Smooth muscle cell (in vitro differentiated cells): ENCODE results near the gene MAP2K5. TPM values are rescaled to one million over a fixed set of nuclear protein-coding genes. Genes with fewer than 3 reads are reported as not detected.

Experiments used
- DNase-seq: peaks from one replicate; lab custom pipeline; 2025; ENCODE audit not compliant: unreplicated experiment; lab: John Stamatoyannopoulos, UW
- H2AFZ ChIP-seq: fragments of 200-600 bp; sonication (generic); 2 replicates; pipeline ENCODE4 v1.6.0; 2016; ENCODE audit warnings: antibody characterized with exemption, low read depth, mild to moderate bottlenecking
- H3F3A ChIP-seq: fragments of 200-600 bp; sonication (generic); 2 replicates; pipeline ENCODE4 v1.6.0; 2017; ENCODE audit warnings: antibody characterized with exemption, low read depth
- H3K27ac ChIP-seq: fragments of 200-600 bp; sonication (generic); 2 replicates; pipeline ENCODE4 v1.5.1; 2016; ENCODE audit warnings: low read depth, mild to moderate bottlenecking
- H3K27me3 ChIP-seq: fragments of 200-600 bp; sonication (generic); 2 replicates; pipeline ENCODE4 v1.6.1; 2016; ENCODE audit warnings: low read depth, mild to moderate bottlenecking
- H3K36me3 ChIP-seq: fragments of 200-600 bp; sonication (generic); 2 replicates; pipeline ENCODE4 v1.5.1; 2016; ENCODE audit warnings: low read depth
- H3K4me1 ChIP-seq: fragments of 200-600 bp; sonication (generic); 2 replicates; pipeline ENCODE4 v1.5.1; 2016; ENCODE audit warnings: low read depth
- H3K4me2 ChIP-seq: fragments of 200-600 bp; sonication (generic); 2 replicates; pipeline ENCODE4 v1.6.0; 2016; ENCODE audit warnings: mild to moderate bottlenecking
- H3K4me3 ChIP-seq: fragments of 200-600 bp; sonication (generic); 2 replicates; pipeline ENCODE4 v1.5.1; 2016; ENCODE audit warnings: mild to moderate bottlenecking
- H3K79me2 ChIP-seq: fragments of 200-600 bp; sonication (generic); 2 replicates; pipeline ENCODE4 v1.6.0; 2016; ENCODE audit warnings: low read depth, mild to moderate bottlenecking
- H3K9ac ChIP-seq: fragments of 200-600 bp; sonication (generic); 2 replicates; pipeline ENCODE4 v1.6.0; 2016; ENCODE audit warnings: low read depth
- H3K9me3 ChIP-seq: fragments of 200-600 bp; sonication (generic); replicated peaks from 2 replicates; pipeline ENCODE4 v1.5.1; 2016; ENCODE audit warnings: low read depth
- H4K20me1 ChIP-seq: fragments of 200-600 bp; sonication (generic); 2 replicates; pipeline ENCODE4 v1.6.0; 2016; ENCODE audit warnings: low read depth
- CTCF ChIP-seq: fragments of 200-600 bp; sonication (generic); IDR thresholded peaks from 2 replicates; pipeline ENCODE4 v1.5.1; 2017; ENCODE audit warnings: borderline replicate concordance, mild to moderate bottlenecking, antibody characterized with exemption; ENCODE audit not compliant: insufficient read depth, poor library complexity, severe bottlenecking
- WGBS: methylation state at CpG from one replicate; pipeline ENCODE4 v1.1.7; 2016; ENCODE audit warnings: low lambda C conversion rate; 5-methylcytosine and 5-hydroxymethylcytosine counted together
- polyA plus RNA-seq: library from polyadenylated mRNA; unstranded; fragments of >200 nt; fragmentation: Nextera tagmentation; extraction: Ambion mirVana; gene quantifications from 2 replicates; pipeline ENCODE4 v1.2.1, GENCODE V29; 2016
- total RNA-seq: library from RNA; depleted of rRNA; stranded (reverse); fragments of >200 nt; gene quantifications from 2 replicates; pipeline ENCODE4 v1.2.3, GENCODE V29; 2014

Gene MAP2K5
- total and polyA plus RNA-seq, 2 experiments from 2014 or later = 4.4 to 7.4 TPM

- H3K27me3 ChIP-seq = peaks cover 64% of the 10 kb centered on the region
- H4K20me1 ChIP-seq = no peaks in the 10 kb centered on the region
- no peak for DNase-seq
- no peaks in the 10 kb centered on the region for H3F3A ChIP-seq
- H3K36me3 ChIP-seq = no peaks in the 10 kb centered on the region
- no peak overlapping the region for H3K27ac ChIP-seq
- H3K4me3 ChIP-seq = peak overlapping the region; percentile 45
- peak overlapping the region; percentile 90 for H3K4me2 ChIP-seq
- peak overlapping the region; percentile 18 for H2AFZ ChIP-seq
- 34% methylated on average over 8 of the region's 8 CpGs for WGBS
- H3K9me3 ChIP-seq = no peaks in the 10 kb centered on the region
- TF ChIP-seq CTCF = peak; percentile 76
- no peak overlapping the region for H3K9ac ChIP-seq
- H3K4me1 ChIP-seq = peaks cover 43% of the 10 kb centered on the region
- no peaks in the 10 kb centered on the region for H3K79me2 ChIP-seq
Observed at GRCh38 chr15:67836477-67836876, 294.0 kb downstream of the MAP2K5 start.

GRCh38 chr15:67836955-67837354 lies 294.5 kb downstream of the MAP2K5 start:
- no peaks in the 10 kb centered on the region for H3K36me3 ChIP-seq

GRCh38 chr15:67838789-67839332 lies 296.4 kb downstream of the MAP2K5 start:
- peak overlapping the region; percentile 90 for H3K4me2 ChIP-seq
- DNase-seq = no peak
- H3K36me3 ChIP-seq = no peaks in the 10 kb centered on the region
- peaks cover 37% of the 10 kb centered on the region for H3K4me1 ChIP-seq
- no peaks in the 10 kb centered on the region for H3K79me2 ChIP-seq
- peaks cover 5% of the 10 kb centered on the region for H3F3A ChIP-seq
- peak overlapping the region; percentile 54 for H2AFZ ChIP-seq
- no peaks in the 10 kb centered on the region for H3K9me3 ChIP-seq
- H4K20me1 ChIP-seq = no peaks in the 10 kb centered on the region
- 4% methylated on average over 25 of the region's 25 CpGs for WGBS
- no peak for TF ChIP-seq CTCF
- H3K9ac ChIP-seq = no peak overlapping the region
- H3K4me3 ChIP-seq = peak overlapping the region; percentile 81
- peaks cover 40% of the 10 kb centered on the region for H3K27me3 ChIP-seq
- no peak overlapping the region for H3K27ac ChIP-seq

More at GRCh38 chr15:67836955-67837354, 294.5 kb downstream of the MAP2K5 start:
- Histone ChIP-seq H3K9ac (no peak overlapping the region), H2AFZ (no peak overlapping the region), H3K4me3 (no peak overlapping the region), H3K27ac (no peak overlapping the region), H3K4me2 (no peak overlapping the region), H3K9me3 (no peaks in the 10 kb centered on the region), H3F3A (no peaks in the 10 kb centered on the region), H3K4me1 (peaks cover 43% of the 10 kb centered on the region), H3K79me2 (no peaks in the 10 kb centered on the region), H3K27me3 (peaks cover 59% of the 10 kb centered on the region), H4K20me1 (no peaks in the 10 kb centered on the region)
- DNase-seq = no peak
- no peak for TF ChIP-seq CTCF
- 39% methylated on average over 2 of the region's 2 CpGs for WGBS

- peak overlapping the region; percentile 93 for H3K9ac ChIP-seq
- peak overlapping the region; percentile 82 for H3K27ac ChIP-seq
- H3K36me3 ChIP-seq = no peaks in the 10 kb centered on the region
- H3K9me3 ChIP-seq = no peaks in the 10 kb centered on the region
- DNase-seq = no peak
- H3K4me3 ChIP-seq = peak overlapping the region; percentile 81
- 16% methylated on average over 12 of the region's 12 CpGs for WGBS
- H3K79me2 ChIP-seq = no peaks in the 10 kb centered on the region
- no peak overlapping the region for H2AFZ ChIP-seq
- H3K27me3 ChIP-seq = peaks cover 33% of the 10 kb centered on the region
- peak overlapping the region; percentile 90 for H3K4me2 ChIP-seq
- H3K4me1 ChIP-seq = peaks cover 43% of the 10 kb centered on the region
- H3F3A ChIP-seq = peaks cover 12% of the 10 kb centered on the region
- TF ChIP-seq CTCF = no peak
- no peaks in the 10 kb centered on the region for H4K20me1 ChIP-seq
Observed at GRCh38 chr15:67839499-67839928, 297.0 kb downstream of the MAP2K5 start.
